ENCODE data around the gene SLC10A1.

- TF ChIP-seq POLR2A (IDR thresholded peaks at IDR 0.05; ENCODE audit: extremely low read depth, insufficient read length) (no peak), CTCF (IDR thresholded peaks at IDR 0.05; ENCODE audit: low read depth, low read length) (no peak), MAX (IDR thresholded peaks at IDR 0.05; ENCODE audit: low read depth, low read length) (no peak), MYC (IDR thresholded peaks at IDR 0.05; ENCODE audit: low read depth, low read length) (no peak)
These were observed 30.5 kb upstream of the SLC10A1 start for GRCh38 chr14:69827560-69827959.
